SH-SY5Y (cell line): ENCODE data around the gene LIN9.

Source experiments
- GATA2 ChIP-seq: IDR thresholded peaks from 2 replicates; pipeline ENCODE4 v1.6.1; 2011; ENCODE audit warnings: mild to moderate bottlenecking, low read depth, low read length
- GATA3 ChIP-seq: IDR thresholded peaks from 2 replicates; pipeline ENCODE4 v1.6.1; 2011; ENCODE audit warnings: low read depth, mild to moderate bottlenecking, low read length, moderate library complexity

GRCh38 chr1:226353698-226354525, 44.9 kb upstream of the LIN9 start:
- TF ChIP-seq GATA2, result no peak
- TF ChIP-seq GATA3, result no peak
